ENCODE results near the gene MYO10. TPM values are rescaled to one million over a fixed set of nuclear protein-coding genes. Genes with fewer than 3 reads are reported as not detected.

MYO10 gene
- total and polyA plus RNA-seq, 9 donors: 10.8 to 35.8 (median 16.3) TPM

DNA sequence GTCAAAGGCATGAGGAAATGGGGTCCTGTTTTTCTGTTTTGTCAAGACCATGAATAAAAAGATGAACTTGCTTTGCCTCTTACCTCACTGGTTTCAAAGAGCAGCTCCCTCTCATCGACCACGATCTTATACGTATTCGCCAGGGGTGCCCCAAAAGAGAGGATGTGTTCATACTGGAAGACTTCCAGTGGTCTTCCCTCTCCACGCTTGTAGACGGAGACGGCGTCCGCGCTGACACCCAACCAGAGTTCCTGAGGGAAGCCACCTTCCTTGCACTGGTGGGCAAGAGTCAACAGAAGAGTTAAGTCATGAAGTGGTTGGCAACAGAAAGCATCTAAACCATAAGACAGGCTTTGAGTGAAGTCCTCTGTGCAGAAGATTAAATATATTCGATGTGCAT lies 267.9 kb downstream of the MYO10 start:
- intact Hi-C loops (cut with DNase I): loop anchor here in 1 of 4 donors (10.0 kb wide), 1 partner anchor 707 kb away; no protein-coding TSS in a partner anchor
- 97% methylated on average over 11 of the region's 11 CpGs for WGBS, 3 donors
- Histone ChIP-seq H3K27me3 (no peaks in the 10 kb centered on the region), H3K4me1 (ENCODE audit: insufficient read depth) (peaks cover 18% of the 10 kb centered on the region), H3K4me3 (no peak overlapping the region), H3K36me3 (no peaks in the 10 kb centered on the region), H3K27ac (no peak overlapping the region), H3K9me3 (no peaks in the 10 kb centered on the region)
- TF ChIP-seq CTCF (IDR thresholded peaks at IDR 0.05) (no peak), POLR2A (IDR thresholded peaks at IDR 0.05) (no peak), EP300 (IDR thresholded peaks at IDR 0.05) (no peak)
- DNase-seq: no peak

DNA sequence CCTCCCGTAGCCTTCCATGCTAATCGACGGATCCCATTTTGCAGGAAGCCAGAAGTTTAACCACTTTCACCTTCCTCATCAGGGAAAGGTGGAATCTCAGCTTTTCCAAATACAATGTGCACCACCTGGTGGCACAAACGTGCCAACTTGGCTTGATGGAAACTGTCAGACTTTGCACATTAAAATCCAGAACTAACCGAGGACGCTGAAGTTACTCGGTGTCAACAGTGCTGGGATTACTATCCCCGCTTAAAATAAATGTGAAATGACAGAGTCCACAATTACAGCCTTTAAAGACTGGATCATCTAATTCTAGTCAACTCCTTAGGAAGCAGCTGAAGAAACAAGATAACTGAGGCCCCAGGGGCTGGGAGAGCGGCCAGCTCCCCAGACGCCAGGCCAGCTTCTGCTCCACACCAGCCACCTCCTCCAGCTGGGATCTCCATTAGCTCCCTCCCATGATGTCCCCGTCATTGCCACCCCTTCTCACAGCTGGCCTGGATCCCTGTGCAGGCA lies 269.1 kb downstream of the MYO10 start:
- Histone ChIP-seq H3K4me3 (no peak overlapping the region), H3K36me3 (no peaks in the 10 kb centered on the region), H3K27ac (no peak overlapping the region), H3K4me1 (ENCODE audit: insufficient read depth) (peaks cover 18% of the 10 kb centered on the region), H3K27me3 (no peaks in the 10 kb centered on the region), H3K9me3 (no peaks in the 10 kb centered on the region)
- 24 to 38% (median 32%) methylated on average over 11 of the region's 11 CpGs for WGBS, 3 donors
- no peak for DNase-seq
- TF ChIP-seq POLR2A (IDR thresholded peaks at IDR 0.05) (no peak), EP300 (IDR thresholded peaks at IDR 0.05) (no peak), CTCF (IDR thresholded peaks at IDR 0.05) (no peak)
- intact Hi-C loops (cut with DNase I): loop anchor here in 1 of 4 donors (10.0 kb wide), 1 partner anchor 708 kb away; no protein-coding TSS in a partner anchor

- intact Hi-C loops (cut with DNase I): loop anchor here in 1 of 4 donors (10.0 kb wide), 1 partner anchor 708 kb away; no protein-coding TSS in a partner anchor
- DNase-seq: no peak
- Histone ChIP-seq H3K9me3 (no peaks in the 10 kb centered on the region), H3K27me3 (no peaks in the 10 kb centered on the region), H3K4me3 (no peak overlapping the region), H3K4me1 (ENCODE audit: insufficient read depth) (peaks cover 18% of the 10 kb centered on the region), H3K27ac (no peak overlapping the region), H3K36me3 (no peaks in the 10 kb centered on the region)
- 78 to 85% (median 83%) methylated on average over 19 of the region's 19 CpGs for WGBS, 3 donors
- TF ChIP-seq POLR2A (IDR thresholded peaks at IDR 0.05) (no peak), CTCF (IDR thresholded peaks at IDR 0.05) (no peak), EP300 (IDR thresholded peaks at IDR 0.05) (no peak)
Observed at GRCh38 chr5:16666130-16666882, 269.8 kb downstream of the MYO10 start.

DNA sequence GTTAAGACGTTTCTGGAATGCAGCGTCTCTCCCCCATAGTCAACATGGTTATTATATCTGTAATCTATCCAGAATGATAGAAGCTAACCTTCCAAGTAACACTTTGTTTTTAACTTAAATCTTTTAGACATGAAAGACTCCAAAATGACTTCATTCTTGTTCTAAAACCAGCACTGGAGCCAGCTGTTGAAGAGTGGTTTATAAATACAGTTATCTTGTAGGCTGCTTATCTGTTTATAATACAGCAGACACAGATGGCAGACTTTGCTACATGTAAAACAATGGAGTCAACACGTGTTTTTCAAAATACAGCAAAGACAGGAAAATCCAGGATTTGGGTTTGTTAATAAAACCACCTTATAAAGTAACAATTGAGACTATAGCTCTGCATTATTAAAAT lies 270.5 kb downstream of the MYO10 start:
- 5 to 17% (median 15%) methylated on average over 3 of the region's 3 CpGs for WGBS, 3 donors

More for the DNA sequence above, 270.5 kb downstream of the MYO10 start:
- Histone ChIP-seq H3K36me3 (no peaks in the 10 kb centered on the region), H3K27me3 (no peaks in the 10 kb centered on the region), H3K27ac (no peak overlapping the region), H3K4me3 (no peak overlapping the region), H3K4me1 (ENCODE audit: insufficient read depth) (peaks cover 18% of the 10 kb centered on the region), H3K9me3 (no peaks in the 10 kb centered on the region)
- DNase-seq: no peak
- intact Hi-C loops (cut with DNase I): loop anchor here in 1 of 4 donors (10.0 kb wide), 1 partner anchor 709 kb away; no protein-coding TSS in a partner anchor
- no peak for TF ChIP-seq EP300 (IDR thresholded peaks at IDR 0.05)
- TF ChIP-seq CTCF (IDR thresholded peaks at IDR 0.05): no peak
- no peak for TF ChIP-seq POLR2A (IDR thresholded peaks at IDR 0.05)
